GM15510 (cell line): ENCODE measurements around the gene MAOB.

ENCODE experiments used
- POLR2A ChIP-seq: IDR thresholded peaks from 3 replicates; pipeline ENCODE4 v1.6.1; 2011; ENCODE audit warnings: borderline replicate concordance; ENCODE audit not compliant: insufficient read length; ENCODE audit errors: extremely low read depth

MAOB gene

GRCh38 chrX:43822014-43822413 is 60.2 kb downstream of the MAOB start:
- TF ChIP-seq POLR2A: no peak

- no peak for TF ChIP-seq POLR2A
Measured at GRCh38 chrX:43817444-43817843, 64.8 kb downstream of the MAOB start.

GRCh38 chrX:43815209-43815608 is 67.0 kb downstream of the MAOB start:
- TF ChIP-seq POLR2A: no peak

GRCh38 chrX:43813898-43814297 is 68.4 kb downstream of the MAOB start:
- no peak for TF ChIP-seq POLR2A

- no peak for TF ChIP-seq POLR2A
Measured at GRCh38 chrX:43813319-43813718, 68.9 kb downstream of the MAOB start.

- TF ChIP-seq POLR2A: no peak
Measured at GRCh38 chrX:43809463-43809862, 72.8 kb downstream of the MAOB start.

GRCh38 chrX:43808231-43808630 is 74.0 kb downstream of the MAOB start:
- TF ChIP-seq POLR2A: no peak

- no peak for TF ChIP-seq POLR2A
Measured at GRCh38 chrX:43805579-43805978, 76.7 kb downstream of the MAOB start.

- no peak for TF ChIP-seq POLR2A
Measured at GRCh38 chrX:43804021-43804420, 78.2 kb downstream of the MAOB start.

- no peak for TF ChIP-seq POLR2A
Measured at GRCh38 chrX:43785930-43786591, 96.2 kb downstream of the MAOB start.

GRCh38 chrX:43758044-43758443 is 124.2 kb downstream of the MAOB start:
- TF ChIP-seq POLR2A: no peak

GRCh38 chrX:43756076-43756475 is 126.2 kb downstream of the MAOB start:
- no peak for TF ChIP-seq POLR2A

- TF ChIP-seq POLR2A: no peak
Measured at GRCh38 chrX:43753637-43754036, 128.6 kb downstream of the MAOB start.

GRCh38 chrX:43750248-43750676 is 132.0 kb downstream of the MAOB start:
- TF ChIP-seq POLR2A: no peak

GRCh38 chrX:43747476-43747875 is 134.8 kb downstream of the MAOB start:
- no peak for TF ChIP-seq POLR2A

- TF ChIP-seq POLR2A: no peak
Measured at GRCh38 chrX:43745938-43746721, 136.1 kb downstream of the MAOB start.
